ENCODE results near the gene LIPA. TPM values are rescaled to one million over a fixed set of nuclear protein-coding genes. Genes with fewer than 3 reads are reported as not detected.
A peak's percentile ranks its signal among the peaks of the same experiment; 100 is the strongest.
"Not testable (repeated sequence)": the region's sequence is repeated elsewhere in the genome, so short reads cannot be mapped to it uniquely, and the experiment has no call there.

Gene LIPA
- total RNA-seq, 1 donor from 2014 or later: 43.5 TPM

GRCh38 chr10:89269433-89270152, 18.0 kb upstream of the LIPA start:
- DNase-seq: no peak

GRCh38 chr10:89266721-89267453, 15.3 kb upstream of the LIPA start:
- DNase-seq: no peak

GRCh38 chr10:89263531-89263930, 12.0 kb upstream of the LIPA start:
- no peak for DNase-seq

- DNase-seq: no peak
These were observed 11.5 kb upstream of the LIPA start for GRCh38 chr10:89263091-89263490.

- DNase-seq: peak; percentile 77
These were observed 10.8 kb upstream of the LIPA start for GRCh38 chr10:89262086-89263051.

- DNase-seq: no peak
These were observed 7.3 kb upstream of the LIPA start for GRCh38 chr10:89258881-89259280.

- peak; percentile 21 for DNase-seq
These were observed 6.0 kb upstream of the LIPA start for GRCh38 chr10:89257581-89257980.

- DNase-seq: peak; percentile 37
These were observed 5.4 kb upstream of the LIPA start for GRCh38 chr10:89256962-89257361.

- no peak for DNase-seq
These were observed 4.8 kb upstream of the LIPA start for GRCh38 chr10:89256340-89256739.

GRCh38 chr10:89255793-89256192, 4.2 kb upstream of the LIPA start:
- DNase-seq: no peak

GRCh38 chr10:89255091-89255579, 3.6 kb upstream of the LIPA start:
- not testable (repeated sequence) for DNase-seq

GRCh38 chr10:89252225-89252585, 630 bp upstream of the LIPA start:
- DNase-seq: no peak

GRCh38 chr10:89250865-89251408, 638 bp downstream of the LIPA start:
- no peak for DNase-seq

GRCh38 chr10:89248990-89249389, 2.6 kb downstream of the LIPA start:
- DNase-seq: no peak

- not testable (repeated sequence) for DNase-seq
These were observed 4.0 kb downstream of the LIPA start for GRCh38 chr10:89247623-89248022.

GRCh38 chr10:89245802-89246201, 5.8 kb downstream of the LIPA start:
- no peak for DNase-seq

GRCh38 chr10:89242840-89243568, 8.6 kb downstream of the LIPA start:
- no peak for DNase-seq

- no peak for DNase-seq
These were observed 9.3 kb downstream of the LIPA start for GRCh38 chr10:89242345-89242684.

GRCh38 chr10:89241486-89242344, 9.9 kb downstream of the LIPA start:
- DNase-seq: no peak

GRCh38 chr10:89241026-89241425, 10.5 kb downstream of the LIPA start:
- no peak for DNase-seq

GRCh38 chr10:89240519-89240918, 11.1 kb downstream of the LIPA start:
- no peak for DNase-seq
